OCI-LY3 (cell line): Measurements from ENCODE around the gene CACTIN.

Experiments used
- EZH2phosphoT487 ChIP-seq: fragments of 200-600 bp; shearing (Covaris generic); IDR thresholded peaks from 2 replicates; pipeline ENCODE4 v1.6.1; 2018; ENCODE audit warnings: antibody characterized with exemption, mixed run types, low read depth
- TF ChIP-seq, protein P1 (sequence below): fragments of 200-600, 300-600 bp; sonication (generic); IDR thresholded peaks from 2 replicates; pipeline ENCODE4 v1.5.1; 2014; ENCODE audit warnings: antibody characterized with exemption, low read length, low read depth

DNA sequence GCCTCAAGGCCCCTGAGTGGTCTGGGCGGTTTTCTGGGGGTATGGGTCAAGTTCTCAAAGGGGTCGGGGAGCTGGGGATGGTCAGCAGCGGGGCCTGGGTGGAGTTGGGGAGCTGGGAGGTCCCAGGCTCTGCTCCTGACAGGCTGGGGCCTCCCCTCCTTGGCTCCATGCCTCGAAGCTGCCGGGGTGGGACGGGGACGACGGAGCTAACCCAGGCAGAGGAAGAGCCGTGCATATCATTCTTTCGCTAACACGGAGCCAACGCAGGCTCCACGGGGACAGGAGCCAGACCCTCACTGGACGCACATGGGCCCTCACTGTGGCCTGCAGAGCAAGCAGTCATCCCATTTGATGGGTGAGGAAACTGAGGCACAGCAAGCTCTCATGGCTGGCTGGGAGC lies 25.8 kb upstream of the CACTIN start:
- TF ChIP-seq EZH2phosphoT487: no peak
- TF ChIP-seq, protein P1, sequence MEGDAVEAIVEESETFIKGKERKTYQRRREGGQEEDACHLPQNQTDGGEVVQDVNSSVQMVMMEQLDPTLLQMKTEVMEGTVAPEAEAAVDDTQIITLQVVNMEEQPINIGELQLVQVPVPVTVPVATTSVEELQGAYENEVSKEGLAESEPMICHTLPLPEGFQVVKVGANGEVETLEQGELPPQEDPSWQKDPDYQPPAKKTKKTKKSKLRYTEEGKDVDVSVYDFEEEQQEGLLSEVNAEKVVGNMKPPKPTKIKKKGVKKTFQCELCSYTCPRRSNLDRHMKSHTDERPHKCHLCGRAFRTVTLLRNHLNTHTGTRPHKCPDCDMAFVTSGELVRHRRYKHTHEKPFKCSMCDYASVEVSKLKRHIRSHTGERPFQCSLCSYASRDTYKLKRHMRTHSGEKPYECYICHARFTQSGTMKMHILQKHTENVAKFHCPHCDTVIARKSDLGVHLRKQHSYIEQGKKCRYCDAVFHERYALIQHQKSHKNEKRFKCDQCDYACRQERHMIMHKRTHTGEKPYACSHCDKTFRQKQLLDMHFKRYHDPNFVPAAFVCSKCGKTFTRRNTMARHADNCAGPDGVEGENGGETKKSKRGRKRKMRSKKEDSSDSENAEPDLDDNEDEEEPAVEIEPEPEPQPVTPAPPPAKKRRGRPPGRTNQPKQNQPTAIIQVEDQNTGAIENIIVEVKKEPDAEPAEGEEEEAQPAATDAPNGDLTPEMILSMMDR: no peak
